ENCODE data around the gene PROM2.
"Not testable (repeated sequence)": the region's sequence is repeated elsewhere in the genome, so short reads cannot be mapped to it uniquely, and the experiment has no call there.

PROM2 gene

GRCh38 chr2:95274291-95275150 is at the start of gene PROM2:
PROM2 (plus strand) TSS chr2:95274449; CDS start chr2:95274586, 137 bp downstream.
- no peak within 1 kb of the TSS for H3K9ac ChIP-seq (ENCODE audit: low read length)

GRCh38 chr2:95225658-95226057 is 48.6 kb upstream of the PROM2 start:
- Histone ChIP-seq H3K9ac (ENCODE audit: low read length) (no peak overlapping the region), H3K9me3 (ENCODE audit: low read length) (peaks cover 18% of the 10 kb centered on the region), H3K27me3 (ENCODE audit: control insufficient read depth in 1 of 2, insufficient read depth in 2 of 2, low read length in 2 of 2) (no peaks in the 10 kb centered on the region), H3K4me1 (ENCODE audit: insufficient read depth, low read length) (no peaks in the 10 kb centered on the region), H3K4me3 (ENCODE audit: low read depth in 1 of 2, low read length in 2 of 2) (no peak overlapping the region), H3K27ac (ENCODE audit: low read depth, low read length) (no peak overlapping the region), H3K36me3 (ENCODE audit: insufficient read depth, low read length) (no peaks in the 10 kb centered on the region)

More at GRCh38 chr2:95274291-95275150, at the start of gene PROM2:
- H3K27me3 ChIP-seq (ENCODE audit: control insufficient read depth in 1 of 2, insufficient read depth in 2 of 2, low read length in 2 of 2) = no peaks in the 10 kb centered on the region
- no peak within 1 kb of the TSS for H3K4me3 ChIP-seq (ENCODE audit: low read depth in 1 of 2, low read length in 2 of 2)
- H3K36me3 ChIP-seq (ENCODE audit: insufficient read depth, low read length) = no peaks in the 10 kb centered on the region
- H3K4me1 ChIP-seq (ENCODE audit: insufficient read depth, low read length) = no peaks in the 10 kb centered on the region
- no peaks in the 10 kb centered on the region for H3K9me3 ChIP-seq (ENCODE audit: low read length)
- H3K27ac ChIP-seq (ENCODE audit: low read depth, low read length) = no peak within 1 kb of the TSS

GRCh38 chr2:95231723-95232122 is 42.5 kb upstream of the PROM2 start:
- peaks cover 5% of the 10 kb centered on the region for H3K9me3 ChIP-seq (ENCODE audit: low read length)
- no peak overlapping the region for H3K27ac ChIP-seq (ENCODE audit: low read depth, low read length)
- no peaks in the 10 kb centered on the region for H3K36me3 ChIP-seq (ENCODE audit: insufficient read depth, low read length)
- no peak overlapping the region for H3K9ac ChIP-seq (ENCODE audit: low read length)
- no peaks in the 10 kb centered on the region for H3K4me1 ChIP-seq (ENCODE audit: insufficient read depth, low read length)
- H3K27me3 ChIP-seq (ENCODE audit: control insufficient read depth in 1 of 2, insufficient read depth in 2 of 2, low read length in 2 of 2) = no peaks in the 10 kb centered on the region
- no peak overlapping the region for H3K4me3 ChIP-seq (ENCODE audit: low read depth in 1 of 2, low read length in 2 of 2)

- H3K4me1 ChIP-seq (ENCODE audit: insufficient read depth, low read length) = no peaks in the 10 kb centered on the region
- H3K9ac ChIP-seq (ENCODE audit: low read length) = no peak overlapping the region
- peaks cover 5% of the 10 kb centered on the region for H3K9me3 ChIP-seq (ENCODE audit: low read length)
- no peaks in the 10 kb centered on the region for H3K27me3 ChIP-seq (ENCODE audit: control insufficient read depth in 1 of 2, insufficient read depth in 2 of 2, low read length in 2 of 2)
- no peak overlapping the region for H3K4me3 ChIP-seq (ENCODE audit: low read depth in 1 of 2, low read length in 2 of 2)
- H3K27ac ChIP-seq (ENCODE audit: low read depth, low read length) = no peak overlapping the region
- H3K36me3 ChIP-seq (ENCODE audit: insufficient read depth, low read length) = no peaks in the 10 kb centered on the region
Observed at GRCh38 chr2:95232232-95232631, 42.0 kb upstream of the PROM2 start.

- H3K27ac ChIP-seq (ENCODE audit: low read depth, low read length) = no peak overlapping the region
Observed at GRCh38 chr2:95234286-95234785, 39.9 kb upstream of the PROM2 start.

GRCh38 chr2:95234816-95235215 is 39.4 kb upstream of the PROM2 start:
- Histone ChIP-seq H3K27me3 (ENCODE audit: control insufficient read depth in 1 of 2, insufficient read depth in 2 of 2, low read length in 2 of 2) (no peaks in the 10 kb centered on the region), H3K9me3 (ENCODE audit: low read length) (peaks cover 16% of the 10 kb centered on the region), H3K9ac (ENCODE audit: low read length) (no peak overlapping the region), H3K4me1 (ENCODE audit: insufficient read depth, low read length) (no peaks in the 10 kb centered on the region), H3K36me3 (ENCODE audit: insufficient read depth, low read length) (no peaks in the 10 kb centered on the region), H3K4me3 (ENCODE audit: low read depth in 1 of 2, low read length in 2 of 2) (no peak overlapping the region), H3K27ac (ENCODE audit: low read depth, low read length) (no peak overlapping the region)

More at GRCh38 chr2:95234286-95234785, 39.9 kb upstream of the PROM2 start:
- no peaks in the 10 kb centered on the region for H3K4me1 ChIP-seq (ENCODE audit: insufficient read depth, low read length)
- no peaks in the 10 kb centered on the region for H3K36me3 ChIP-seq (ENCODE audit: insufficient read depth, low read length)
- no peak overlapping the region for H3K4me3 ChIP-seq (ENCODE audit: low read depth in 1 of 2, low read length in 2 of 2)
- H3K9ac ChIP-seq (ENCODE audit: low read length) = no peak overlapping the region
- H3K9me3 ChIP-seq (ENCODE audit: low read length) = peaks cover 16% of the 10 kb centered on the region
- no peaks in the 10 kb centered on the region for H3K27me3 ChIP-seq (ENCODE audit: control insufficient read depth in 1 of 2, insufficient read depth in 2 of 2, low read length in 2 of 2)

GRCh38 chr2:95238131-95238530 is 36.1 kb upstream of the PROM2 start:
- Histone ChIP-seq H3K4me3 (ENCODE audit: low read depth in 1 of 2, low read length in 2 of 2) (no peak overlapping the region), H3K36me3 (ENCODE audit: insufficient read depth, low read length) (no peaks in the 10 kb centered on the region)

GRCh38 chr2:95240091-95240490 is 34.2 kb upstream of the PROM2 start:
- H3K4me1 ChIP-seq (ENCODE audit: insufficient read depth, low read length) = no peaks in the 10 kb centered on the region
- peaks cover 17% of the 10 kb centered on the region for H3K9me3 ChIP-seq (ENCODE audit: low read length)

More at GRCh38 chr2:95238131-95238530, 36.1 kb upstream of the PROM2 start:
- no peak overlapping the region for H3K27ac ChIP-seq (ENCODE audit: low read depth, low read length)
- no peaks in the 10 kb centered on the region for H3K4me1 ChIP-seq (ENCODE audit: insufficient read depth, low read length)
- peaks cover 21% of the 10 kb centered on the region for H3K9me3 ChIP-seq (ENCODE audit: low read length)
- no peak overlapping the region for H3K9ac ChIP-seq (ENCODE audit: low read length)
- no peaks in the 10 kb centered on the region for H3K27me3 ChIP-seq (ENCODE audit: control insufficient read depth in 1 of 2, insufficient read depth in 2 of 2, low read length in 2 of 2)

GRCh38 chr2:95240556-95240955 is 33.7 kb upstream of the PROM2 start:
- Histone ChIP-seq H3K36me3 (ENCODE audit: insufficient read depth, low read length) (no peaks in the 10 kb centered on the region), H3K4me1 (ENCODE audit: insufficient read depth, low read length) (no peaks in the 10 kb centered on the region), H3K9me3 (ENCODE audit: low read length) (peaks cover 16% of the 10 kb centered on the region), H3K27me3 (ENCODE audit: control insufficient read depth in 1 of 2, insufficient read depth in 2 of 2, low read length in 2 of 2) (no peaks in the 10 kb centered on the region), H3K27ac (ENCODE audit: low read depth, low read length) (no peak overlapping the region), H3K9ac (ENCODE audit: low read length) (no peak overlapping the region), H3K4me3 (ENCODE audit: low read depth in 1 of 2, low read length in 2 of 2) (no peak overlapping the region)

More at GRCh38 chr2:95240091-95240490, 34.2 kb upstream of the PROM2 start:
- no peaks in the 10 kb centered on the region for H3K36me3 ChIP-seq (ENCODE audit: insufficient read depth, low read length)
- no peak overlapping the region for H3K27ac ChIP-seq (ENCODE audit: low read depth, low read length)
- no peak overlapping the region for H3K9ac ChIP-seq (ENCODE audit: low read length)
- H3K27me3 ChIP-seq (ENCODE audit: control insufficient read depth in 1 of 2, insufficient read depth in 2 of 2, low read length in 2 of 2) = no peaks in the 10 kb centered on the region
- no peak overlapping the region for H3K4me3 ChIP-seq (ENCODE audit: low read depth in 1 of 2, low read length in 2 of 2)

- H3K27me3 ChIP-seq (ENCODE audit: control insufficient read depth in 1 of 2, insufficient read depth in 2 of 2, low read length in 2 of 2); H3K4me1 ChIP-seq (ENCODE audit: insufficient read depth, low read length); H3K36me3 ChIP-seq (ENCODE audit: insufficient read depth, low read length); H3K27ac ChIP-seq (ENCODE audit: low read depth, low read length); H3K4me3 ChIP-seq (ENCODE audit: low read depth in 1 of 2, low read length in 2 of 2); H3K9ac ChIP-seq (ENCODE audit: low read length): not testable (repeated sequence)
- H3K9me3 ChIP-seq (ENCODE audit: low read length) = peaks cover 16% of the 10 kb centered on the region
Observed at GRCh38 chr2:95242084-95242483, 32.2 kb upstream of the PROM2 start.

GRCh38 chr2:95258271-95258670 is 16.0 kb upstream of the PROM2 start:
- Histone ChIP-seq H3K9ac (ENCODE audit: low read length) (no peak overlapping the region), H3K36me3 (ENCODE audit: insufficient read depth, low read length) (no peaks in the 10 kb centered on the region), H3K9me3 (ENCODE audit: low read length) (no peaks in the 10 kb centered on the region), H3K27me3 (ENCODE audit: control insufficient read depth in 1 of 2, insufficient read depth in 2 of 2, low read length in 2 of 2) (no peaks in the 10 kb centered on the region), H3K4me3 (ENCODE audit: low read depth in 1 of 2, low read length in 2 of 2) (no peak overlapping the region), H3K27ac (ENCODE audit: low read depth, low read length) (no peak overlapping the region), H3K4me1 (ENCODE audit: insufficient read depth, low read length) (no peaks in the 10 kb centered on the region)

All from muscle layer of colon (tissue), 2 donors.